ENCODE measurements around the gene APOL6. TPM values are rescaled to one million over a fixed set of nuclear protein-coding genes. Genes with fewer than 3 reads are reported as not detected.

APOL6 gene
- total and polyA plus RNA-seq, 11 donors: 2.3 to 55.8 (median 6.7) TPM

DNA sequence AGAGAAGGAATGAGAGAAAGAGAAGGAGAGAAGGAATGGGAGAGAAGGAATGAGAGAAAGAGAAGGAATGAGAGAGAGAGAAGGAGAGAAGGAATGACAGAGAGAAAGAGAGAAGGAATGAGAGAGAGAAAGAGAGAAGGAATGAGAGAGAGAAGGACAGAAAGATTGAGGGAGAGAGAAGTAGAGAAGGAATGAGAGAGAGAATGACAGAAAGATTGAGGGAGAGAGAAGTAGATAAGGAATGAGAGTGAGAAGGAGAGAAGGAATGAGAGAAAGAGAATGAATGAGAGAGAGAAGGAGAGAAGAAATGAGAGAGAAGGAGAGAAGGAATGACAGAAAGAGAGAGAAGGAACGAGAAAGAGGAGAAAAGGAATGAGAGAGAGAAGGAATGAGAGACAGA lies 35.3 kb downstream of the APOL6 start:
- H3K27me3 ChIP-seq: no peaks in the 10 kb centered on the region
- no peak overlapping the region for H3K27ac ChIP-seq
- no peak overlapping the region for H3K4me3 ChIP-seq
- H3K4me1 ChIP-seq: peaks cover 0 to 6% (median 0%) of the 10 kb centered on the region in 12 donors
- ATAC-seq (no peak), DNase-seq (no peak)
- TF ChIP-seq POLR2A (IDR thresholded peaks at IDR 0.05): no peak
- TF ChIP-seq, protein P1, sequence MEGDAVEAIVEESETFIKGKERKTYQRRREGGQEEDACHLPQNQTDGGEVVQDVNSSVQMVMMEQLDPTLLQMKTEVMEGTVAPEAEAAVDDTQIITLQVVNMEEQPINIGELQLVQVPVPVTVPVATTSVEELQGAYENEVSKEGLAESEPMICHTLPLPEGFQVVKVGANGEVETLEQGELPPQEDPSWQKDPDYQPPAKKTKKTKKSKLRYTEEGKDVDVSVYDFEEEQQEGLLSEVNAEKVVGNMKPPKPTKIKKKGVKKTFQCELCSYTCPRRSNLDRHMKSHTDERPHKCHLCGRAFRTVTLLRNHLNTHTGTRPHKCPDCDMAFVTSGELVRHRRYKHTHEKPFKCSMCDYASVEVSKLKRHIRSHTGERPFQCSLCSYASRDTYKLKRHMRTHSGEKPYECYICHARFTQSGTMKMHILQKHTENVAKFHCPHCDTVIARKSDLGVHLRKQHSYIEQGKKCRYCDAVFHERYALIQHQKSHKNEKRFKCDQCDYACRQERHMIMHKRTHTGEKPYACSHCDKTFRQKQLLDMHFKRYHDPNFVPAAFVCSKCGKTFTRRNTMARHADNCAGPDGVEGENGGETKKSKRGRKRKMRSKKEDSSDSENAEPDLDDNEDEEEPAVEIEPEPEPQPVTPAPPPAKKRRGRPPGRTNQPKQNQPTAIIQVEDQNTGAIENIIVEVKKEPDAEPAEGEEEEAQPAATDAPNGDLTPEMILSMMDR (IDR thresholded peaks at IDR 0.05): no peak
- intact Hi-C loops (cut with DNase I): loop anchor here in 3 of 10 donors (5.0 to 10.0 kb wide), 2 partner anchors 51 to 239 kb away; no protein-coding TSS in a partner anchor
- 83 to 93% (median 87%) methylated on average over 1 of the region's 1 CpG for WGBS, 4 donors
- H3K36me3 ChIP-seq: no peaks in the 10 kb centered on the region
- H3K9me3 ChIP-seq: peaks cover 0 to 8% (median 0%) of the 10 kb centered on the region in 12 donors

- DNase-seq (peak in 4 of 5 donors; percentile 12 to 44 (median 26)), ATAC-seq (peak; percentile 84 to 97 (median 94))
- Histone ChIP-seq H3K27me3 (no peaks in the 10 kb centered on the region), H3K4me1 (peaks cover 0 to 6% (median 0%) of the 10 kb centered on the region in 12 donors), H3K4me3 (no peak overlapping the region), H3K27ac (peak overlapping the region in 1 of 12 donors; percentile 4), H3K9me3 (peaks cover 0 to 8% (median 0%) of the 10 kb centered on the region in 12 donors), H3K36me3 (no peaks in the 10 kb centered on the region)
- 17 to 33% (median 24%) methylated on average over 3 of the region's 3 CpGs for WGBS, 4 donors
- TF ChIP-seq, protein P1 (IDR thresholded peaks at IDR 0.05): peak in 7 of 12 donors; percentile 15 to 46 (median 26)
- TF ChIP-seq POLR2A (IDR thresholded peaks at IDR 0.05): no peak
- intact Hi-C loops (cut with DNase I): loop anchor here in 4 of 10 donors (2.0 to 10.0 kb wide), 3 partner anchors 51 to 238 kb away; no protein-coding TSS in a partner anchor
These were observed 36.0 kb downstream of the APOL6 start for GRCh38 chr22:35684270-35684700.

- Histone ChIP-seq H3K27me3 (no peaks in the 10 kb centered on the region), H3K4me3 (no peak overlapping the region), H3K4me1 (peaks cover 0 to 6% (median 0%) of the 10 kb centered on the region in 12 donors), H3K27ac (peak overlapping the region in 1 of 12 donors; percentile 4), H3K36me3 (no peaks in the 10 kb centered on the region), H3K9me3 (peaks cover 0 to 8% (median 0%) of the 10 kb centered on the region in 12 donors)
- TF ChIP-seq, protein P1 (IDR thresholded peaks at IDR 0.05): no peak
- no peak for TF ChIP-seq POLR2A (IDR thresholded peaks at IDR 0.05)
- intact Hi-C loops (cut with DNase I): loop anchor here in 4 of 10 donors (2.0 to 10.0 kb wide), 3 partner anchors 50 to 238 kb away; no protein-coding TSS in a partner anchor
- DNase-seq: no peak
- ATAC-seq: no peak
These were observed 36.5 kb downstream of the APOL6 start for GRCh38 chr22:35684732-35685131.

GRCh38 chr22:35685731-35686130 lies 37.5 kb downstream of the APOL6 start:
- DNase-seq: no peak
- peaks cover 0 to 6% (median 0%) of the 10 kb centered on the region in 12 donors for H3K4me1 ChIP-seq
- intact Hi-C loops (cut with DNase I): loop anchor here in 2 of 10 donors (2.0 to 10.0 kb wide), 2 partner anchors 49 to 235 kb away; no protein-coding TSS in a partner anchor
- peaks cover 0 to 8% (median 0%) of the 10 kb centered on the region in 12 donors for H3K9me3 ChIP-seq
- H3K36me3 ChIP-seq: no peaks in the 10 kb centered on the region
- no peak overlapping the region for H3K4me3 ChIP-seq
- TF ChIP-seq, protein P1 (IDR thresholded peaks at IDR 0.05): no peak
- no peak for TF ChIP-seq POLR2A (IDR thresholded peaks at IDR 0.05)
- H3K27me3 ChIP-seq: no peaks in the 10 kb centered on the region
- WGBS, 4 donors: 83 to 88% (median 84%) methylated on average over 11 of the region's 11 CpGs
- no peak overlapping the region for H3K27ac ChIP-seq
- no peak for ATAC-seq
